Stimulated activated CD4-positive, alpha-beta T cell treated with anti-CD3 and anti-CD28 coated beads, Interleukin-4, amount 100 ng/mL, for 1 hour (primary cell): ENCODE measurements around the gene ZFYVE9.

ENCODE experiments used
- DNase-seq: peaks from one replicate; pipeline ENCODE4 v3.0.0-alpha.2; 2020

Gene ZFYVE9

GRCh38 chr1:52393174-52393573, 251.3 kb downstream of the ZFYVE9 start:
- no peak for DNase-seq
